Inflammatory macrophage treated with lipopolysaccharide for 4 hours (primary cell): ENCODE results near the gene CHRFAM7A.
"Not testable (repeated sequence)": the region's sequence is repeated elsewhere in the genome, so short reads cannot be mapped to it uniquely, and the experiment has no call there.

Source experiments
- DNase-seq: peaks from one replicate; pipeline ENCODE4 v3.0.0-alpha.2; 2020

CHRFAM7A gene

DNA sequence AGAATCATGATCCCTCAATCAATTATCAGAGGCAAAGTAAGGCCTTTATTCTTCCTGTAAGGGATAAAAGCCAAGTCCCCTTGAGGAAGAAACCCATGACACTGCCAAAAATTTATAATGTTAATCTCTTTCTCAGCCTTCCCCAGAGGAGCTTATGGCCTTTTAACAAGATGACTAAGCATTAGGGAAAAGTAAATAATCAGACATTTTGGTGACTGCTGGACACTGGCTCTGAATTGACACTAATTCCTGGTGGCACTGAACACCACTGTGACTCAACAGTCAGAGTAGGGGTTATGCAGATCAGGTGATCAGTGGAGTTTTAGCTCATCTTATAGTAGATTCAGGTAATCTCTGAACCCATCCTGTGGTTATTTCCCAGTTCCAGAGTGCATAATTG is 82.8 kb downstream of the CHRFAM7A start:
- DNase-seq = not testable (repeated sequence)
